Gastroesophageal sphincter (tissue), 3 donors: ENCODE data around the gene DUSP10.

Experiments used
- CTCF ChIP-seq, 4 experiments: fragments of 200-600 bp in 2 of 4; fragments of 450-650 bp in 2 of 4; sonication (generic) in 1 of 4; IDR thresholded peaks; one replicate each; pipeline ENCODE4 v1.5.1; 2017 to 2019; ENCODE audit warnings: antibody characterized with exemption in 4 of 4, mild to moderate bottlenecking in 2 of 4, moderate library complexity in 2 of 4
- POLR2A ChIP-seq, 2 donors: fragments of 450-650 bp; IDR thresholded peaks; one replicate each; pipeline ENCODE4 v1.6.1; 2017; ENCODE audit warnings: antibody characterized with exemption in 2 of 2, mild to moderate bottlenecking in 2 of 2, moderate library complexity in 1 of 2
- POLR2AphosphoS5 ChIP-seq: sonication (generic); formaldehyde crosslinking; IDR thresholded peaks from one replicate; pipeline ENCODE4 v1.6.1; 2017; ENCODE audit warnings: antibody characterized with exemption

DNA sequence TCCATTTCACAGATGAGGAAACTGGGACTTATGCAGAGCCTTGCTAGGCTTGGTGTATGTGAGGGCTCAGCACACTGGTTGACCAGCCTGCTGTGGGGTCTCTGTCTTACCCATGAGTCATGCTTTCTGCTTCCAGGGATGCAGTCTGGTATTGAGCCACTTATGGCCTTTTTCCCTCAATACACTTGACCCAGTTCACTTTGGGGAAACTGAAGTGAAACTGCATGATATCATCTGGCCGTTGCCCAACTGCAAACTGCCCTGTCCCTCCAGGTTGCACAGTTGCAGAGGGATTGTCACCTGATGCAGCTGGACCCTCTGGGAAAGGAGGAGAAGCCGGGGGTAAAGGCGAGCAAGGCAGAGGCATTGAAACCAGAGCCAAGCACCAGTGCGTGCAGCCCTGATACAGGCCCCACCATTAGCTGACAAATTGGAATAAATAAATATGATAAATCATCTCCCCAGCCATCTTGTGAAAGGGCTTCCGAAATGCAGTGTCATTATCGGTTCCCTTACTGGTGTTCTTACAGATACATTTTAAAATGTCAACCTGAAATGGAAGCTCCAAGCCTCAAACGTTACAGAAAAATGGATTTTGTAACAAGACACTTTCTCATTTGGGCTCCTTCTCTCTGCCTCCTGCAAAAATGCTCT is 39.3 kb upstream of the DUSP10 start:
- no peak for TF ChIP-seq CTCF (IDR thresholded peaks at IDR 0.05)
- no peak for TF ChIP-seq POLR2AphosphoS5
- TF ChIP-seq POLR2A (IDR thresholded peaks at IDR 0.05) = no peak
